Pancreas (tissue), 10 donors: ENCODE measurements around the gene FARS2. TPM values are rescaled to one million over a fixed set of nuclear protein-coding genes. Genes with fewer than 3 reads are reported as not detected.
A peak's percentile ranks its signal among the peaks of the same experiment; 100 is the strongest.

Experiments
- ATAC-seq, 4 donors: fragments of 200-7000 bp; cut with Tn5 transposase; one replicate each; pipeline versions ENCODE4 v1.8.0 to v1.9.1; 2020; ENCODE audit warnings: mild to moderate bottlenecking in 4 of 4, moderate library complexity in 4 of 4
- DNase-seq, 6 donors: peaks; one replicate each; pipeline ENCODE4 v3.0.0-alpha.2; 2020
- FAIRE-seq: peaks from 2 replicates; lab custom pipeline; 2012; peaks lifted over from hg19 to GRCh38; lab: Jason Lieb, UNC
- H3K27ac ChIP-seq, 4 donors: fragments of 200-600 bp; sonication (generic); 1 replicate in 3 of 4; 2 replicates in 1 of 4; pipeline versions ENCODE4 v1.5.0 to v1.8.0; 2020
- H3K27me3 ChIP-seq, 4 donors: fragments of 200-600 bp; one replicate each; pipeline ENCODE4 v1.8.0; 2021
- H3K36me3 ChIP-seq, 3 donors: fragments of 200-600 bp; sonication (generic) in 1 of 3; one replicate each; pipeline versions ENCODE4 v1.5.0 to v1.8.0; 2020 to 2021
- H3K4me1 ChIP-seq, 3 donors: fragments of 200-600 bp; one replicate each; pipeline ENCODE4 v1.8.0; 2021
- H3K4me3 ChIP-seq, 4 donors: fragments of 200-600 bp; sonication (generic) in 2 of 4; one replicate each; pipeline versions ENCODE4 v1.5.0 to v1.8.0; 2020 to 2021
- H3K9me3 ChIP-seq, 4 donors: fragments of 200-600 bp; one replicate each; pipeline ENCODE4 v1.8.0; 2021
- WGBS, 2 donors: extraction: QIAGEN DNeasy Blood & Tissue Kit; methylation state at CpG; one replicate each; pipeline ENCODE4 v1.1.7; 2013; 5-methylcytosine and 5-hydroxymethylcytosine counted together
- intact Hi-C, 3 donors: fragments of 100-400 bp; cut with DNase I; formaldehyde crosslinking; loops; one replicate each; pipeline versions ENCODE4 v1.11.1 to v1.14.2; 2022
- polyA plus RNA-seq, 2 donors: library from polyadenylated mRNA; stranded (reverse); fragments of 200-250 nt; gene quantifications; one replicate each; pipeline ENCODE4 v1.2.3, GENCODE V29; 2013
- total RNA-seq, 6 donors: library from RNA; stranded (reverse); fragmentation: NEBNext Ultra II Directional in 4 of 6; extraction: Animal tissue kit (Norgen Biotek cat#: 25700) in 4 of 6; gene quantifications; one replicate each; pipeline versions ENCODE4 v1.2.1 to v1.2.4, GENCODE V29; 2021 to 2023
- TF ChIP-seq, protein P1 (sequence below), 4 donors: fragments of 200-600 bp; sonication (generic) in 3 of 4; IDR thresholded peaks; one replicate each; pipeline versions ENCODE4 v1.5.0 to v1.8.0; 2021; ENCODE audit warnings: antibody characterized with exemption in 4 of 4
- donor health status: healthy with polysubstance abuse.
- donor health status: DM: no; HTN: no; CAD: no; lungs with moderate emphysema.
- donor health status: DM: no; HTN: no; CAD: no.
- donor health status: control.
- donor health status: control.
- donor health status: Bipolar disorder and iron deficiency.
- donor health status: DM: yes; HTN: yes; CAD: no.
- donor health status: DM: no; HTN: no; CAD: no.
- donor health status: DM: no; HTN: no; CAD: no.
- donor health status: DM: yes; HTN: yes; CAD: no.

FARS2 gene
- total and polyA plus RNA-seq, 8 donors: 4.1 to 10.3 (median 7.5) TPM

DNA sequence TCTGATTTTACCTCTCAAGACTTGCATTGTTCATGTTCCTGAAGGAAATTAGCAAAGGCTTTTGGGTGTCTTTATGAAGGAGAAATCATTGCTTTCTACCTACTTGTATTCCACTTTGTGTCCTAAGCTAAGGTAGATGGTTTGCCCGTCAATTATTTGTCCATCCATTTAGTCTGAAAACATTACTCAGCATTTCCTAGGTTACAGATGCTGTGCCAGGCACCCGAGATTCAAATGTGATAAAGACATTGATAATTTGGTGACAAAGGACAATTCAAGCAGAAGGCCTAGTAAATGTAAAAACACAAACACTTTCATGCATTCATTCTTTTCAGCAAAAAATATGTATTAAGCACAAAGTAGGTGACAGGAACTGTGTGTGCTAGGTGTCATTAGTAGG is 251.1 kb downstream of the FARS2 start:
- intact Hi-C loops: no loop called here
- peak in 1 of 4 donors; percentile 50 for ATAC-seq
- no peak for DNase-seq
- no peak overlapping the region for H3K4me3 ChIP-seq
- no peaks in the 10 kb centered on the region for H3K36me3 ChIP-seq
- 72 to 79% methylated on average over 2 of the region's 2 CpGs for WGBS, 2 donors
- H3K27me3 ChIP-seq: no peaks in the 10 kb centered on the region
- TF ChIP-seq, protein P1, sequence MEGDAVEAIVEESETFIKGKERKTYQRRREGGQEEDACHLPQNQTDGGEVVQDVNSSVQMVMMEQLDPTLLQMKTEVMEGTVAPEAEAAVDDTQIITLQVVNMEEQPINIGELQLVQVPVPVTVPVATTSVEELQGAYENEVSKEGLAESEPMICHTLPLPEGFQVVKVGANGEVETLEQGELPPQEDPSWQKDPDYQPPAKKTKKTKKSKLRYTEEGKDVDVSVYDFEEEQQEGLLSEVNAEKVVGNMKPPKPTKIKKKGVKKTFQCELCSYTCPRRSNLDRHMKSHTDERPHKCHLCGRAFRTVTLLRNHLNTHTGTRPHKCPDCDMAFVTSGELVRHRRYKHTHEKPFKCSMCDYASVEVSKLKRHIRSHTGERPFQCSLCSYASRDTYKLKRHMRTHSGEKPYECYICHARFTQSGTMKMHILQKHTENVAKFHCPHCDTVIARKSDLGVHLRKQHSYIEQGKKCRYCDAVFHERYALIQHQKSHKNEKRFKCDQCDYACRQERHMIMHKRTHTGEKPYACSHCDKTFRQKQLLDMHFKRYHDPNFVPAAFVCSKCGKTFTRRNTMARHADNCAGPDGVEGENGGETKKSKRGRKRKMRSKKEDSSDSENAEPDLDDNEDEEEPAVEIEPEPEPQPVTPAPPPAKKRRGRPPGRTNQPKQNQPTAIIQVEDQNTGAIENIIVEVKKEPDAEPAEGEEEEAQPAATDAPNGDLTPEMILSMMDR (IDR thresholded peaks at IDR 0.05): no peak
- FAIRE-seq: no peak
- H3K4me1 ChIP-seq: no peaks in the 10 kb centered on the region
- H3K27ac ChIP-seq: no peak overlapping the region
- H3K9me3 ChIP-seq: no peaks in the 10 kb centered on the region

DNA sequence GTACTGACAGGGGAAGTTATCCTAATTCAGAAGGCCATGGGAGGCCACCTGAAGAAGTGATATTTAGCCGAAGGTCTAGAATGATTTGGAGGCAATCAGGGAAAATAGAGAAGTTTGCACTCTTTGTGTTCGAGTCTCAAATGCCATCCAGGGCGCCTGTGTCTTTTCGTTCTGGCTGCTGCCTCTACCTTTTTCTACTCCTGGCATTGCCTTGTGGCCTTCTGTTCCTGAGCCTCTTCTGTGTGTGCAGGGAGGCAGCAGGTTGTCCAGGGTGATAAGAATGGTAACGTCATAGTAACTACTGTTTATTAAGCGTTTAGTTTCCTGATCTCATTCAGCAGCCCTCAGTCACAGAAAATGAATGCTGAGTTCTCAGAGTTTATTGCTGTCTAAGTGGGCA is 252.1 kb downstream of the FARS2 start:
- 78 to 79% methylated on average over 6 of the region's 6 CpGs for WGBS, 2 donors
- Histone ChIP-seq H3K4me1 (no peaks in the 10 kb centered on the region), H3K27me3 (no peaks in the 10 kb centered on the region), H3K4me3 (no peak overlapping the region), H3K27ac (no peak overlapping the region), H3K9me3 (no peaks in the 10 kb centered on the region), H3K36me3 (no peaks in the 10 kb centered on the region)
- FAIRE-seq (no peak), ATAC-seq (peak in 1 of 4 donors; percentile 81), DNase-seq (no peak)
- intact Hi-C loops: no loop called here
- TF ChIP-seq, protein P1 (IDR thresholded peaks at IDR 0.05): no peak

DNA sequence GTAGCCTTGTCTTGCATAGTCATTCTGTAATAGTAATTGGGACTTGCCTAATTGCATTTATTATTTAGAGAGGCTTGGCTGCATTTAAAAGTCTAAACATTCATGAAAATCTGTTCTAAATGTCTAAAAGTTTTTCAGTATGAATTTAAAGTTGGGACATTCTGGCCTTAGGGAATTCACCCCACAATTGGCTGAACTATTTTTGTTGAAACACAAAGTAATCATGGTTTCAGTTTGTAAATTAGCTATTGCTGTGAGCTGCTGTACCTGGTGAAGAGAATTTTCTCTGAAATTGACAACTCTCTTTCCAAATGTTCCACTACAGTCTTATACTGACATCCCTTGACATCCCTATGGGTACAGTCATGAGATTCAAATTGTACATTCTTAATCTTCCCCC is 253.0 kb downstream of the FARS2 start:
- Histone ChIP-seq H3K27me3 (no peaks in the 10 kb centered on the region), H3K27ac (no peak overlapping the region), H3K4me1 (no peaks in the 10 kb centered on the region), H3K4me3 (no peak overlapping the region), H3K36me3 (no peaks in the 10 kb centered on the region), H3K9me3 (no peaks in the 10 kb centered on the region)
- no peak for ATAC-seq
- intact Hi-C loops: no loop called here
- no peak for DNase-seq
- TF ChIP-seq, protein P1 (IDR thresholded peaks at IDR 0.05): no peak
- no peak for FAIRE-seq

DNA sequence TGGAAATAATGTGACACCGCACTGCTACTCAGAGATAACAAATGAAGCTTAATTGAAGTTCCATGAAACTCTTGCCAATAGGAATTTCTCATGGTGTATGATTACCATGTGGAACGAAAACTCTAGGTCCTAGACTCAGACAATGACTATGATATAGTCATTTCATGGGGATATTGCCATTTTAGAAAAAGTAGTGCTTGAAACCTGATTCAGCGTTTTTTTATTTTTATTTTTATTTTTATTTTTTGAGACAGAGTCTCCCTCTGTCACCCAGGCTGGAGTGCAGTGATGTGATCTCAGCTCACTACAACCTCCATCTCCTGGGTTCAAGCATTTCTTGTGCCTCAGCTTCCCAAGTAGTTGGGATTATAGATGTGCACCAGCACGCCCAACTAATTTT is 253.9 kb downstream of the FARS2 start:
- no peak for ATAC-seq
- TF ChIP-seq, protein P1 (IDR thresholded peaks at IDR 0.05): no peak
- 76 to 94% methylated on average over 4 of the region's 4 CpGs for WGBS, 2 donors

DNA sequence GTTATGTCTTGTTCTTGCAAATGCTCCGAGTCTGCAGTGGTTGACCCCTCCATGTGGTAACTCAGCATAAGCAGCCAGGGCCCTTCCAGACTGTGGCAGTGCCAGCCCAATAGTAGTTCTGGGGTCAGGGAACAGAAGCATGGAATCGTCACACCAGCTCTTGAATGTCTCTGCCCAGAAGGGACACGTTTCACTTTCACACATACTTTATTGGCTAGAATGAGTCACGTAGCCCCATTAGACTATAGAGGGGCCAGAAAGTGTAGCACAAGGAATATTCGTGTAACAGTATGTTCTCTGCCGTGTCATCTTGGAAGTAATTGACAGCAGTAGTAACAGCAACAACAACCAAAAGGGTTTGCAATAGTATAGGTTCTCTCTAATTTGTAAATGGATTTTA is 254.7 kb downstream of the FARS2 start:
- Histone ChIP-seq H3K9me3 (no peaks in the 10 kb centered on the region), H3K36me3 (no peaks in the 10 kb centered on the region), H3K4me3 (no peak overlapping the region), H3K27me3 (no peaks in the 10 kb centered on the region), H3K4me1 (no peaks in the 10 kb centered on the region), H3K27ac (no peak overlapping the region)
- TF ChIP-seq, protein P1 (IDR thresholded peaks at IDR 0.05): no peak
- intact Hi-C loops: no loop called here
- no peak for FAIRE-seq
- no peak for ATAC-seq
- 88 to 92% methylated on average over 6 of the region's 6 CpGs for WGBS, 2 donors
- DNase-seq: no peak

More for the DNA sequence above, 253.9 kb downstream of the FARS2 start:
- no peak overlapping the region for H3K4me3 ChIP-seq
- no peaks in the 10 kb centered on the region for H3K27me3 ChIP-seq
- intact Hi-C loops: no loop called here
- no peak for DNase-seq
- no peak overlapping the region for H3K27ac ChIP-seq
- no peaks in the 10 kb centered on the region for H3K9me3 ChIP-seq
- no peaks in the 10 kb centered on the region for H3K4me1 ChIP-seq
- FAIRE-seq: no peak
- H3K36me3 ChIP-seq: no peaks in the 10 kb centered on the region
